GM23248 (cell line): Measurements from ENCODE around the gene HARS1. TPM values are rescaled to one million over a fixed set of nuclear protein-coding genes. Genes with fewer than 3 reads are reported as not detected.
"Not testable (repeated sequence)": the region's sequence is repeated elsewhere in the genome, so short reads cannot be mapped to it uniquely, and the experiment has no call there.

Experiments used
- DNase-seq: peaks from one replicate; pipeline ENCODE4 v3.0.0-alpha.2; 2015
- H2AFZ ChIP-seq: fragments of 200-600 bp; sonication (generic); 2 replicates; pipeline ENCODE4 v1.6.1; 2016; ENCODE audit warnings: antibody characterized with exemption
- H3F3A ChIP-seq: fragments of 200-600 bp; sonication (generic); 2 replicates; pipeline ENCODE4 v1.6.1; 2016; ENCODE audit warnings: mild to moderate bottlenecking, antibody characterized with exemption, mixed run types; ENCODE audit not compliant: insufficient read depth
- H3K27ac ChIP-seq: fragments of 200-600 bp; sonication (generic); 2 replicates; pipeline ENCODE4 v1.5.1; 2016; ENCODE audit warnings: mild to moderate bottlenecking
- H3K27me3 ChIP-seq: fragments of 200-600 bp; sonication (generic); replicated peaks from 2 replicates; pipeline ENCODE4 v1.6.1; 2016; ENCODE audit warnings: mild to moderate bottlenecking; ENCODE audit not compliant: insufficient read depth
- H3K36me3 ChIP-seq: fragments of 200-600 bp; sonication (generic); 2 replicates; pipeline ENCODE4 v1.6.1; 2016; ENCODE audit warnings: low read depth, mild to moderate bottlenecking
- H3K4me1 ChIP-seq: fragments of 200-600 bp; sonication (generic); 2 replicates; pipeline ENCODE4 v1.6.1; 2016; ENCODE audit warnings: mild to moderate bottlenecking; ENCODE audit not compliant: insufficient read depth
- H3K4me2 ChIP-seq: fragments of 200-600 bp; sonication (generic); one replicate; pipeline ENCODE4 v1.6.1; 2016; ENCODE audit warnings: mild to moderate bottlenecking; ENCODE audit not compliant: unreplicated experiment
- H3K4me3 ChIP-seq: fragments of 200-600 bp; sonication (generic); 2 replicates; pipeline ENCODE4 v1.5.1; 2016; ENCODE audit warnings: mild to moderate bottlenecking
- H3K79me2 ChIP-seq: fragments of 200-600 bp; sonication (generic); 2 replicates; pipeline ENCODE4 v1.6.1; 2016; ENCODE audit warnings: mild to moderate bottlenecking; ENCODE audit not compliant: insufficient read depth
- H3K9ac ChIP-seq: fragments of 200-600 bp; sonication (generic); 2 replicates; pipeline ENCODE4 v1.6.1; 2016; ENCODE audit warnings: mild to moderate bottlenecking
- H3K9me2 ChIP-seq: fragments of 200-600 bp; sonication (generic); 2 replicates; pipeline ENCODE4 v1.6.1; 2016; ENCODE audit warnings: mixed run types, mild to moderate bottlenecking, moderate library complexity; ENCODE audit not compliant: insufficient read depth
- H3K9me3 ChIP-seq: fragments of 200-600 bp; sonication (generic); one replicate; pipeline ENCODE4 v1.6.1; 2017; ENCODE audit warnings: low read depth
- H4K20me1 ChIP-seq: fragments of 200-600 bp; sonication (generic); 2 replicates; pipeline ENCODE4 v1.6.0; 2016; ENCODE audit not compliant: insufficient read depth
- EZH2 ChIP-seq: fragments of 200-600 bp; sonication (generic); IDR thresholded peaks from 2 replicates; pipeline ENCODE4 v1.6.1; 2018; ENCODE audit warnings: antibody characterized with exemption, mild to moderate bottlenecking; ENCODE audit not compliant: insufficient read depth, poor library complexity, severe bottlenecking
- EZH2phosphoT487 ChIP-seq: fragments of 200-600 bp; sonication (generic); IDR thresholded peaks from 2 replicates; pipeline ENCODE4 v1.6.1; 2018; ENCODE audit warnings: antibody characterized with exemption, moderate library complexity, mild to moderate bottlenecking, low read depth; ENCODE audit not compliant: insufficient read depth
- WGBS, 2 experiments: methylation state at CpG; one replicate each; pipeline ENCODE4 v1.1.6; 2015 to 2017; ENCODE audit warnings: low lambda C conversion rate in 2 of 2, low coverage in 1 of 2; ENCODE audit errors: missing lambda C conversion rate in 2 of 2; 5-methylcytosine and 5-hydroxymethylcytosine counted together
- in situ Hi-C: fragments of 300-500 bp; cut with MboI; formaldehyde crosslinking; loops from 2 replicates; pipeline ENCODE4 v1.15.0; 2020
- polyA plus RNA-seq: library from polyadenylated mRNA; unstranded; fragments of >200 nt; fragmentation: Nextera tagmentation; extraction: Ambion mirVana; gene quantifications from 2 replicates; pipeline ENCODE4 v1.2.1, GENCODE V29; 2016
- total RNA-seq: library from RNA; depleted of rRNA; stranded (reverse); fragments of >200 nt; shearing (Covaris generic); gene quantifications from 2 replicates; pipeline ENCODE4 v1.2.3, GENCODE V29; 2014

The HARS1 gene
- total and polyA plus RNA-seq, 2 experiments from 2014 or later: 75.7 to 92.5 TPM

GRCh38 chr5:140673187-140673976 is 17.8 kb downstream of the HARS1 start, which contains the start of gene DND1:
Gene DND1 (minus strand): TSS chr5:140673576. CDS start chr5:140673542, 34 bp downstream.
- Histone ChIP-seq H3K4me1 (no peaks in the 10 kb centered on the region), H3K79me2 (peaks cover 15% of the 10 kb centered on the region), H2AFZ (0 out of 2 replicates have a peak within 1 kb of the TSS, but pooled peaks have one; percentile 48), H3K9ac (peak within 1 kb of the TSS; percentile 11; the same call in 1 of the 2 replicates), H3K4me3 (peak within 1 kb of the TSS; percentile 45; the same call in 1 of the 2 replicates), H3K27me3 (no peaks in the 10 kb centered on the region), H3K4me2 (no peak within 1 kb of the TSS), H3F3A (peaks cover 25% of the 10 kb centered on the region), H3K36me3 (peaks cover 10% of the 10 kb centered on the region; the same call in 1 of the 2 replicates), H4K20me1 (no peaks in the 10 kb centered on the region), H3K9me3 (no peaks in the 10 kb centered on the region), H3K27ac (no peak within 1 kb of the TSS), H3K9me2 (no peaks in the 10 kb centered on the region)
- no peak for DNase-seq
- TF ChIP-seq EZH2phosphoT487 (no peak), EZH2 (no peak)
- in situ Hi-C loops: no loop called here
- WGBS, 2 experiments: 92 to 94% methylated on average over 23 to 45 of the region's 45 CpGs

GRCh38 chr5:140672455-140673186 is 18.5 kb downstream of the HARS1 start:
- peak overlapping the region; percentile 11; the same call in 1 of the 2 replicates for H3K9ac ChIP-seq
- no peaks in the 10 kb centered on the region for H3K4me1 ChIP-seq
- H3K27me3 ChIP-seq: no peaks in the 10 kb centered on the region
- H4K20me1 ChIP-seq: no peaks in the 10 kb centered on the region
- H3K27ac ChIP-seq: no peak overlapping the region
- 0 out of 2 replicates have a peak overlapping the region, but pooled peaks have one; percentile 48 for H2AFZ ChIP-seq
- H3K4me2 ChIP-seq: no peak overlapping the region
- peak; percentile 69 for DNase-seq
- 46 to 57% methylated on average over 61 to 69 of the region's 70 CpGs for WGBS, 2 experiments
- H3K4me3 ChIP-seq: peak overlapping the region; percentile 45; the same call in 1 of the 2 replicates
- peaks cover 25% of the 10 kb centered on the region for H3F3A ChIP-seq
- in situ Hi-C loops: no loop called here
- no peak for TF ChIP-seq EZH2
- TF ChIP-seq EZH2phosphoT487: no peak
- H3K9me3 ChIP-seq: no peaks in the 10 kb centered on the region
- peaks cover 23% of the 10 kb centered on the region for H3K79me2 ChIP-seq
- H3K36me3 ChIP-seq: peaks cover 10% of the 10 kb centered on the region; the same call in 1 of the 2 replicates
- no peaks in the 10 kb centered on the region for H3K9me2 ChIP-seq

- TF ChIP-seq EZH2phosphoT487 (no peak), EZH2 (no peak)
- Histone ChIP-seq H3F3A (peaks cover 27% of the 10 kb centered on the region), H3K4me1 (peaks cover 1% of the 10 kb centered on the region), H3K4me3 (no peak overlapping the region), H3K79me2 (peaks cover 33% of the 10 kb centered on the region), H4K20me1 (peaks cover 2% of the 10 kb centered on the region; the same call in 1 of the 2 replicates), H3K27me3 (no peaks in the 10 kb centered on the region), H3K9me3 (no peaks in the 10 kb centered on the region), H3K4me2 (no peak overlapping the region), H3K9ac (no peak overlapping the region), H2AFZ (no peak overlapping the region), H3K27ac (no peak overlapping the region), H3K9me2 (no peaks in the 10 kb centered on the region), H3K36me3 (peaks cover 10% of the 10 kb centered on the region; the same call in 1 of the 2 replicates)
- no peak for DNase-seq
- in situ Hi-C loops: no loop called here
- 98 to 99% methylated on average over 7 of the region's 7 CpGs for WGBS, 2 experiments
Observed at GRCh38 chr5:140671472-140672125, 19.6 kb downstream of the HARS1 start.

GRCh38 chr5:140671035-140671434 is 20.1 kb downstream of the HARS1 start:
- H3K9me3 ChIP-seq, H3K4me3 ChIP-seq, H4K20me1 ChIP-seq, H3K27me3 ChIP-seq, H3K4me2 ChIP-seq, H3K9me2 ChIP-seq, H3K27ac ChIP-seq, H3K9ac ChIP-seq, H3K4me1 ChIP-seq, DNase-seq, H2AFZ ChIP-seq, in situ Hi-C loops: not testable (repeated sequence)
- WGBS, 2 experiments: 74 to 85% methylated on average over 2 to 4 of the region's 4 CpGs
- peaks cover 10% of the 10 kb centered on the region; the same call in 1 of the 2 replicates for H3K36me3 ChIP-seq
- H3K79me2 ChIP-seq: peaks cover 39% of the 10 kb centered on the region
- H3F3A ChIP-seq: peaks cover 27% of the 10 kb centered on the region
